GM12875 (cell line): ENCODE measurements around the gene SPDYE4.

ENCODE experiments used
- H3K4me3 ChIP-seq: one replicate; pipeline ENCODE4 v1.5.1; 2011; ENCODE audit warnings: low read depth, low read length, control low read depth
- TF ChIP-seq, protein P1 (sequence below): IDR thresholded peaks from 2 replicates; pipeline ENCODE4 v1.5.1; 2011; ENCODE audit warnings: low read depth, mild to moderate bottlenecking, control low read depth, inconsistent platforms, low read length, moderate library complexity, borderline replicate concordance; ENCODE audit not compliant: insufficient read depth

Gene SPDYE4

DNA sequence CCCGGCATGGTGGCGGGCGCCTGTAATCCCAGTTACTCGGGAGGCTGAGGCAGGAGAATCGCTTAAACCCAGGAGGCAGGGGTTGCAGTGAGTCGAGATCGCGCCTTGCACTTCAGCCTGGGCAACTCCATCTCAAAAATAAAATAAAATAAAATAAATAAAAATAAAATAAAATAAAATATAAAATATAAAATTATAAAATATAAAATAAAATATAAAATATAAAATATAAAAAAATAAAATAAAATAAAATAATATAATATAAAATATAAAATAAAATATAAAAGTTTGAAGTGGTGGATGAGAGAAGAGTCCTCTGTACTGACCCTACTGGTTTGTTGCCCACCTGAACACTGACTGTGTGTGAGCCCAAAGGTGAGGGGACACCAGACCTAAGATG is 28.9 kb downstream of the SPDYE4 start:
- TF ChIP-seq, protein P1, sequence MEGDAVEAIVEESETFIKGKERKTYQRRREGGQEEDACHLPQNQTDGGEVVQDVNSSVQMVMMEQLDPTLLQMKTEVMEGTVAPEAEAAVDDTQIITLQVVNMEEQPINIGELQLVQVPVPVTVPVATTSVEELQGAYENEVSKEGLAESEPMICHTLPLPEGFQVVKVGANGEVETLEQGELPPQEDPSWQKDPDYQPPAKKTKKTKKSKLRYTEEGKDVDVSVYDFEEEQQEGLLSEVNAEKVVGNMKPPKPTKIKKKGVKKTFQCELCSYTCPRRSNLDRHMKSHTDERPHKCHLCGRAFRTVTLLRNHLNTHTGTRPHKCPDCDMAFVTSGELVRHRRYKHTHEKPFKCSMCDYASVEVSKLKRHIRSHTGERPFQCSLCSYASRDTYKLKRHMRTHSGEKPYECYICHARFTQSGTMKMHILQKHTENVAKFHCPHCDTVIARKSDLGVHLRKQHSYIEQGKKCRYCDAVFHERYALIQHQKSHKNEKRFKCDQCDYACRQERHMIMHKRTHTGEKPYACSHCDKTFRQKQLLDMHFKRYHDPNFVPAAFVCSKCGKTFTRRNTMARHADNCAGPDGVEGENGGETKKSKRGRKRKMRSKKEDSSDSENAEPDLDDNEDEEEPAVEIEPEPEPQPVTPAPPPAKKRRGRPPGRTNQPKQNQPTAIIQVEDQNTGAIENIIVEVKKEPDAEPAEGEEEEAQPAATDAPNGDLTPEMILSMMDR, result no peak
- no peak overlapping the region for H3K4me3 ChIP-seq

DNA sequence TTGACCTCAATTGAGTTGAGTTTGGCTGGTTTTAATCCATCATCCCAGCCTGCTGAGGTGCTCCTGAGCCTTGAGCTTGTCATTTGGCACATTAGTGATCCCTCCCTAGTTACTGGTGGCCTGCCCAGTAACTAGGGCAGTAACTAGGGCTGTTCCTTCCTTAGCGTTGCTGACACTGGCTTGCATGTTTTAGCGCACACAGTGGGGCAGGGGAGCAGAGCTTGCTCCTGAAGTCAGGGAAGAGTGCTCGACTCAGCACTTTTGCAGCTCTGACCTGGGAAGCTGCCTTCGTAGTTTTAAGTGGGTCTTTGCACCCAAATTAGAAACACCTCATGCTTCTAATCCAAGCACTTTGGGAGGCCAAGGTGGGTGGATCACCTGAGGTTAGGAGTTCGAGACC is 29.4 kb downstream of the SPDYE4 start:
- H3K4me3 ChIP-seq, result no peak overlapping the region
- TF ChIP-seq, protein P1, result no peak

DNA sequence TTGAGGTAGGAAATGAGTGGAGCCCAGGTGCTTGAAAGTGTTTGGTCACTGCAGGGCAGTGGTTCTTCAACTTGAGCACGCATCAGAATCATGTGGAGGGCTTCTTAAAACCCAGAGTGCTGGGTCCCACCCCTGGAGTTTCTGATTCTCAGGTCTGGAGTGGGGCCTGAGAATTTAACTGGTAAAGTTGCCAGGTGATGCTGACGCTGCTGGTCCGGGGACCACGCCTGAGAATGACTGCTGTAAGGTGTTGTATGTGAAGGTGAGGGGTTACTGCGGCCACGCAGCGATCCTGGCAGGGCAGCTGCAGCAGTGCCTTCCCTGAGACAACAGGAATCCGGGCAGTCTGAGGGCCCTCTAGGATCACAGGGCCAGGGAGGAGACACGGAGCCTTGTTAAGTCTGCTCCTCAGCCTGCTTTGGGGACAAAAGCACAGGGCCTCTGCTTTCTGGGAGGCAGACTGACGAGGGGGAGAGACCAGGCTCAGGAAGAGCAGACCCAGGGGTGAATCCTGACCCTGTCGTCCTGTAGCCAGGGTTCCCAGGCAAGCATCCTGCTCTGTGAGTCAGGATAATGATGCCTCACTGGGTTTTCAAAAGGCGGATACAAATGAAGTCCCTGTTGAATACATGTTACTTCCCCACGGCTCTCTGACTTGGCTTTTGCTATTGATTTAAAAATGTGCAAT is 30.0 kb downstream of the SPDYE4 start:
- TF ChIP-seq, protein P1, result no peak

DNA sequence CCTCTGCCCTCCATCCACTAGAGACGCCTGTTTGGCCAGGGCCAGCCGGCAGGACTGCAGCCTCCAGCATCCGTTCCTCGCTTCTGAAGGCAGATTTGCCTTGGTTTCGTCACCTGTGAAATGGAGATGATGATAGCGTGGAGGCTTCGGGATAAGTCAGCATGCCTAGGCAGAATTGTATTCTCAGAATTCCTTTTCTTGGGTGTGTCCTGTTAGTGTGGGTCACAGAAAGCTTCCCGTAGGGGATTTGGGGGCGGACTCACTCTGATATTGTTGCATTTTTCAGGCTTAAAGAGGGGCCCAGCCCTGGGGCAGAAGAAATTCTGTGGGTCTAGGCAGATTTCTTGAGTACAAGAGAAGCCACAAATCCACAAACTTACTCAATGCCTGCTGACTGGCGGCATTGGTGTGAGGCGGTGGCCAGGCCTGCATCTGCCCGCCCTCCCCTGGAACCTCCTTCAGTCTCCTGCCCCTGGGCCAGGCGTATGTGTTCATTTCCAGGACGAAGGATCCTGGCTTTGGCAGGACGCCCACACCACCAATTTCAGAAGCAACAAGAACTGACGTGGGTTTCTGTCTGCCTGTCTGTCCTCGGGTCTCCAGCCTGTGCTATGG is 31.3 kb downstream of the SPDYE4 start:
- no peak overlapping the region for H3K4me3 ChIP-seq
- TF ChIP-seq, protein P1, result no peak

More for the DNA sequence above, 30.0 kb downstream of the SPDYE4 start:
- H3K4me3 ChIP-seq, result no peak overlapping the region

DNA sequence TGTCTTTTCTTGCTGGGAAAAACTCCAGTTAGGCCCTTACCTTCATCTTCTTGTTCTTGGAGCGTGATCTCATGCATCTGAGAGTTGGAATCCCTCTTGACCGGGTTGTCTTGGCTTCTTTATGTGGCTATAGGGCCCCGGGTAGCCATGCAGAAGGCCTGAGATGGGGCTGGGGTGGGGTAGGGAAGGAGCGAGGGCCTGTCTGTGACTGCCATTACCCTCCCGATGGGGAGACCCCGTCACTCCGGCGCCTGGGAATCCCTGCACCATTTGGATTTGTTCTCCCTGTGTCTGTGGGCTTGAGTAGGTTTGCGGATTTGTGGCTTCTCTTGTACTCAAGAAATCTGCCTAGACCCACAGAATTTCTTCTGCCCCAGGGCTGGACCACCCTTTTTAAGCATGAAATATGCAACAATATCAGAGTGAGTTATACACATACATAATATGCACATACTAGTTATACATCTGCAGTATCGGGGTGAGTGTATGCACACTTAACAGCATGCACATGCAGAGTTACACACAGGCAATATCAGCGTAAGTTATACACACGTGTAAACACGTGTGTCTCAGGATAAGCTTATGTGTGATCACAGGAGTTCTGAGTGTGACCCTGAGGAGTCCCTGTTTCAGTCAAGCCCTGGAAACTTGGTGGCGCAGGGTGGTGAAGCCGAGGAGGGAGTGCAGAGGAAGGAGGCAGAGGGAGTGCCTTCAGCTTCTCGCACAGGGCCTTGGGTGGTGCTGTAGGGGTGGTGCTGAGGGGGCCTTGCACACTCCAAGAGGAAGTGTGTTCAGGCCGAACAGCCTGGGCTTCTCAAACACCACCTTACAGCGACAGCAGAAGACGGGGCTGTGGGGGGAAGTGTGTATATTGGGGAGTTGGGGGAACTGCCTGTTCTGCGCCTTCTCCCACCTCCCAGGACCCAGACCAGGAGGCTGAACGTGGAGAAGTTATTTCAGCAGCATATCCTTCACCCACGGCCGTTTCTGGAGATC is 32.2 kb downstream of the SPDYE4 start:
- TF ChIP-seq, protein P1, result no peak
- no peak overlapping the region for H3K4me3 ChIP-seq

DNA sequence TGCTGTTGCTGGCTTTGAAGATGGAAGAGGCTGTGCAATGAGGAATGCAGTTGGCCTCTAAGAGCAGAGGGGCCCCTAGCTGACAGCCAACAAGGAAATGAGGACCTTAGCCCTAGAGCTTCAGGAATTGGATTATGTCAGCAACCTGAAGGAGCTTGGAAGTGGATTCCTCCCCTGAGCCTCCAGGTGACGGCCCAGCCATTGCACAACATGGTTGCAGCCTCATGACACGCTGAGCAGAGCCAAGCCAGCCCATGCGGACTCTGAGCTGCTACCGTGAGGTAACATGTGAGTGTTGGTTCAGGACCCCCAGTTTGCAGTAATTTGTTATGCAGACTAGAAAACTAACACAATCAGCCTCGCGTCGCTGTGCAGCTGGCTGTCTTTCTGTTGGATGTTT is 33.9 kb downstream of the SPDYE4 start:
- no peak overlapping the region for H3K4me3 ChIP-seq
- TF ChIP-seq, protein P1, result no peak
